C4-2B (cell line): ENCODE measurements around the gene GMEB2.

Experiments used
- CTCF ChIP-seq: fragments of 450-650 bp; conservative IDR thresholded peaks from 2 replicates; pipeline ENCODE4 v1.5.1; 2017; ENCODE audit warnings: mild to moderate bottlenecking
- ZFX ChIP-seq: fragments of 450-650 bp; IDR thresholded peaks from 2 replicates; pipeline ENCODE4 v1.6.1; 2017

- TF ChIP-seq CTCF (no peak), ZFX (no peak)
These were observed 48.5 kb downstream of the GMEB2 start for GRCh38 chr20:63578224-63579016.
